Prostate gland (tissue), 2 donors: ENCODE data around the gene ANKRD55. TPM values are rescaled to one million over a fixed set of nuclear protein-coding genes. Genes with fewer than 3 reads are reported as not detected.

ENCODE experiments used
- DNase-seq: peaks from one replicate; pipeline ENCODE4 v3.0.0-alpha.2; 2019; ENCODE audit warnings: low spot score
- H3K27ac ChIP-seq, 2 donors: fragments of 200-600 bp; sonication (generic); 2 replicates each; pipeline ENCODE4 v1.5.1; 2017 to 2019
- H3K27me3 ChIP-seq: fragments of 200-600 bp; sonication (generic); replicated peaks from 2 replicates; pipeline ENCODE4 v1.5.1; 2019; ENCODE audit not compliant: insufficient read depth
- H3K36me3 ChIP-seq, 2 donors: fragments of 200-600 bp; sonication (generic); 1 replicate in 1 of 2; 2 replicates in 1 of 2; pipeline versions ENCODE4 v1.5.1 to v1.8.1; 2017 to 2019
- H3K4me1 ChIP-seq: fragments of 200-600 bp; sonication (generic); replicated peaks from 2 replicates; pipeline ENCODE4 v1.5.1; 2019
- H3K4me3 ChIP-seq, 2 donors: fragments of 200-600 bp; sonication (generic); 2 replicates each; pipeline ENCODE4 v1.5.1; 2017 to 2019
- H3K9me3 ChIP-seq: fragments of 200-600 bp; sonication (generic); 2 replicates; pipeline ENCODE4 v1.5.1; 2017
- POLR2A ChIP-seq: fragments of 450-650 bp; IDR thresholded peaks from one replicate; pipeline ENCODE4 v1.6.1; 2016; ENCODE audit warnings: antibody characterized with exemption, mild to moderate bottlenecking
- POLR2AphosphoS5 ChIP-seq: sonication (generic); formaldehyde crosslinking; IDR thresholded peaks from one replicate; pipeline ENCODE4 v1.6.1; 2017; ENCODE audit warnings: antibody characterized with exemption
- WGBS: methylation state at CpG from one replicate; pipeline ENCODE4 v1.1.5; 2018; 5-methylcytosine and 5-hydroxymethylcytosine counted together
- intact Hi-C: fragments of 100-400 bp; cut with DNase I; formaldehyde crosslinking; loops from one replicate; pipeline ENCODE4 v1.14.2; 2022
- total RNA-seq, 2 donors: library from RNA; depleted of rRNA; stranded (reverse); fragments of >200 nt; gene quantifications; one replicate each; pipeline ENCODE4 v1.1.0, GENCODE V29; 2016
- TF ChIP-seq, protein P1 (sequence below), 4 experiments: fragments of 200-600 bp in 2 of 4; fragments of 450-650 bp in 2 of 4; sonication (generic) in 2 of 4; IDR thresholded peaks; 1 replicate in 3 of 4; 2 replicates in 1 of 4; pipeline ENCODE4 v1.5.1; 2016 to 2019; ENCODE audit warnings: antibody characterized with exemption in 4 of 4, mild to moderate bottlenecking in 2 of 4, moderate library complexity in 2 of 4

The ANKRD55 gene
- total RNA-seq, 2 donors from 2014 or later: 1.1 TPM; not detected in 1

DNA sequence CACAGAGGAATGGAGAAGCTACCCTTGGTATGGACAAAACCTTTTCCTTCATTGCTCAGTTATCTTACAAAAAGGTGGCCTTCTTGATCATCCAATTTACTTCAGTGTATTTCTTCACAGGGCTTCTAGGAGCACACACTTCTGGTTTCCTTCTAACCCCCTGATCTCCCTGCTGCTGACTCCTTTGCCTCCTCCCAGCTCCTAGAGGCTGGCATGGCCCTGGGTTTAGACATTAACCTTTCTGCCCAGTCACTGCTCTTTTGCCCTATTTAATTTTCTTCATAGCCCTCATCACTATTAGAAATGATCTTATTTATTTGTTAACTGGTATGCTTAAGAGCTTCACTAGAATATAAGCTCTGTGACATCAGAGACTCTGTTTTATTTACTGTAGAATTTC is 63.2 kb downstream of the ANKRD55 start:
- Histone ChIP-seq H3K27me3 (no peaks in the 10 kb centered on the region), H3K9me3 (no peaks in the 10 kb centered on the region), H3K36me3 (no peaks in the 10 kb centered on the region), H3K27ac (no peak overlapping the region), H3K4me3 (no peak overlapping the region), H3K4me1 (no peaks in the 10 kb centered on the region)
- intact Hi-C loops: no loop called here
- no peak for DNase-seq
- no peak for TF ChIP-seq POLR2A
- TF ChIP-seq, protein P1, sequence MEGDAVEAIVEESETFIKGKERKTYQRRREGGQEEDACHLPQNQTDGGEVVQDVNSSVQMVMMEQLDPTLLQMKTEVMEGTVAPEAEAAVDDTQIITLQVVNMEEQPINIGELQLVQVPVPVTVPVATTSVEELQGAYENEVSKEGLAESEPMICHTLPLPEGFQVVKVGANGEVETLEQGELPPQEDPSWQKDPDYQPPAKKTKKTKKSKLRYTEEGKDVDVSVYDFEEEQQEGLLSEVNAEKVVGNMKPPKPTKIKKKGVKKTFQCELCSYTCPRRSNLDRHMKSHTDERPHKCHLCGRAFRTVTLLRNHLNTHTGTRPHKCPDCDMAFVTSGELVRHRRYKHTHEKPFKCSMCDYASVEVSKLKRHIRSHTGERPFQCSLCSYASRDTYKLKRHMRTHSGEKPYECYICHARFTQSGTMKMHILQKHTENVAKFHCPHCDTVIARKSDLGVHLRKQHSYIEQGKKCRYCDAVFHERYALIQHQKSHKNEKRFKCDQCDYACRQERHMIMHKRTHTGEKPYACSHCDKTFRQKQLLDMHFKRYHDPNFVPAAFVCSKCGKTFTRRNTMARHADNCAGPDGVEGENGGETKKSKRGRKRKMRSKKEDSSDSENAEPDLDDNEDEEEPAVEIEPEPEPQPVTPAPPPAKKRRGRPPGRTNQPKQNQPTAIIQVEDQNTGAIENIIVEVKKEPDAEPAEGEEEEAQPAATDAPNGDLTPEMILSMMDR (IDR thresholded peaks at IDR 0.05): no peak
- no peak for TF ChIP-seq POLR2AphosphoS5

DNA sequence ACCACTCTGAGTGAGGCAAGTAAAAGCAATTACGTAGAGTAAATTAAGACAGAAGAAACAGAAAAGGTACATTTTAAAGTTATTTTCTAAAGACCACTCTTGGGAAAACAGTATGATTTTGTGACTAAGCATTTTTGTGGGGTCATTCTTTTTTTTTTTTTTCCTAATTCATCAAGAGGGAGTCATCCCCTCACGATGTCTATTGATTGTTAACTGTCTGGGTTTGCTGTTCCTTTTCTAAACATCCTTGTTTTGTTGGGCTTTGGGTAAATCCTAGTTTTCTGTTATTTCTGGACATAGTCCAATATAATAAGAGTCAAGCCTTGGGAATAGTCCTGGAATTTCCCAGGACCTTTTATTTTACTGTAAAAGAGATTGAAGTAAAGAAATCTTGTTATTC is 63.8 kb downstream of the ANKRD55 start:
- Histone ChIP-seq H3K4me1 (no peaks in the 10 kb centered on the region), H3K36me3 (no peaks in the 10 kb centered on the region), H3K27me3 (no peaks in the 10 kb centered on the region), H3K9me3 (no peaks in the 10 kb centered on the region), H3K27ac (no peak overlapping the region), H3K4me3 (no peak overlapping the region)
- DNase-seq: no peak
- intact Hi-C loops: no loop called here
- no peak for TF ChIP-seq POLR2A
- TF ChIP-seq POLR2AphosphoS5: no peak
- TF ChIP-seq, protein P1 (IDR thresholded peaks at IDR 0.05): no peak
- 64% methylated on average over 2 of the region's 2 CpGs for WGBS

DNA sequence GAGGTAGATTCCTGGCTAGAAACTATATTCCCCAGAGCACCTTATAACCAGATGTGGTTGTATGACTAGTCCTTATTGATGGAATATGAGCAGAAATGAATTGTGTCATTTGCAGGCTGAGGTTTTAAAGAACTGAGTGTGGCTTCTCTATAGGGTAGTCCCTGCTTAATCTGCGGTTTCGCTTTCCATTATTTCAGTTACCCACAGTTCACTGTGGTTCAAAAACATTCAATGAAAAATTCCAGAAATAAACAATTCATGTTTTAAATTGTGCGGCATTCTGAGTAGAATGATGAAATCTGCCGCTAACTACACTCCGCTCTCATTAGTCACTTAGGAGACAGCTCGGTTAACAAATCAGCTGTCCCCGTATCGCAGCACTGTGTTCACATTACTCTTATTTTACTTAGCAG is 65.1 kb downstream of the ANKRD55 start:
- H3K9me3 ChIP-seq: no peaks in the 10 kb centered on the region
- no peak overlapping the region for H3K27ac ChIP-seq
- no peaks in the 10 kb centered on the region for H3K36me3 ChIP-seq
- TF ChIP-seq, protein P1 (IDR thresholded peaks at IDR 0.05): no peak
- TF ChIP-seq POLR2AphosphoS5: no peak
- TF ChIP-seq POLR2A: no peak
- 87% methylated on average over 8 of the region's 8 CpGs for WGBS
- no peak overlapping the region for H3K4me3 ChIP-seq
- no peaks in the 10 kb centered on the region for H3K4me1 ChIP-seq
- no peaks in the 10 kb centered on the region for H3K27me3 ChIP-seq
- no peak for DNase-seq
- intact Hi-C loops: no loop called here

DNA sequence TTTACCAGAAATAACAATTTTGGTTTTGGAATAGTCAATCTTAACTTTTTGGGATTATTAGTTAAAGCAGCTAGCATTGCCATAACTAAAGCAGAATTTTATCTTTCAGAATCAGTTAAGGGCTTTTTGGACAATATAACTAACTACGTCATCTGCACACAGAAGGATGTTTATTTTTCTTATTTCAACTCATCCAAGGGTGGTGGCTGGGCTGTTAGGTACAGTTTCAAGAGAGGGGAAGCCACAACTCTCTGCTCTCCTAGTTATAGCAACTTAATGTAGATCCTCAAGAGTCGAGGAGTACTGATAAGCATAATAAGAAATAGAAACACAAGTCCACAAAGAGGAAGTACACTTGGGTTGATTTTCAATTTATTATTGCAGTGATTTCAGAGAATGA is 65.6 kb downstream of the ANKRD55 start:
- 54% methylated on average over 2 of the region's 2 CpGs for WGBS
- TF ChIP-seq, protein P1 (IDR thresholded peaks at IDR 0.05): no peak
- TF ChIP-seq POLR2A: no peak
- TF ChIP-seq POLR2AphosphoS5: no peak
- DNase-seq: no peak
- H3K4me1 ChIP-seq: no peaks in the 10 kb centered on the region
- H3K9me3 ChIP-seq: no peaks in the 10 kb centered on the region
- no peaks in the 10 kb centered on the region for H3K36me3 ChIP-seq
- intact Hi-C loops: no loop called here
- H3K27me3 ChIP-seq: no peaks in the 10 kb centered on the region
- no peak overlapping the region for H3K4me3 ChIP-seq
- H3K27ac ChIP-seq: no peak overlapping the region

DNA sequence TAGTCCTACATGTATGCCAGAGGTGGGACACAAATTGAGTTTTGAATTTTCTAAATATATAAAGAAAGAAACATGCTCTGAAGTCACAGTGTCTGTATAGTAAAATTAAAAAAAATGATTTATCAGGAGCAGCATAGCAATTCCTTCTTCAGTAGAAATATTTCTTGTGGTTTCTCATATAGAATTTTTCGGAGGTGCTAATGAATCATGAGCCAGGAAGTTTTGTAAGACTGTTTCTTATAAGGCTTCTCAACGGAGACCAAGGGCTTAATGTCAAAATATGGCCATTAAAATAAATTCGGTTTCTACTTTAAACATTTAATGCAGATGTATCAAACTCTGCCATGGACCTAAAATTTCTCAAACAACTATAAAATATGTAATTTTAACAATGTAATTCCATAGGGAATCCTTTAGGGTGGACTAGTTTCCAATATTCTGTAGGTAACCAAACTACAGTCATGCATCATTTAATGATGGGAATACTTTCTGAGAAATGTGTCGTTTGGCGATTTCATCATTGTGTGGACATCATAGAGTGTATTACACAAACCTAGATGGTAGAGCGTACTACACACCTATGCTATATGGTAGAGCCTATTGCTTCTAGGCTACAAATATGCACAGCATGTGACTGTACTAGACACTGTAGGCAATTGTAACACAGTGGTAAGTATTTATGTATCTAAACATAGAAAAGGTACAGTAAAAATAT is 66.3 kb downstream of the ANKRD55 start:
- intact Hi-C loops: no loop called here
- H3K36me3 ChIP-seq: no peaks in the 10 kb centered on the region
- TF ChIP-seq POLR2A (no peak), POLR2AphosphoS5 (no peak)
- TF ChIP-seq, protein P1 (IDR thresholded peaks at IDR 0.05): no peak
- no peaks in the 10 kb centered on the region for H3K9me3 ChIP-seq
- no peaks in the 10 kb centered on the region for H3K4me1 ChIP-seq
- H3K4me3 ChIP-seq: no peak overlapping the region
- no peak overlapping the region for H3K27ac ChIP-seq
- no peak for DNase-seq
- no peaks in the 10 kb centered on the region for H3K27me3 ChIP-seq
- WGBS: 88% methylated on average over 6 of the region's 6 CpGs
